Upper lobe of left lung (tissue), 6 donors: ENCODE data around the gene RHOB. TPM values are rescaled to one million over a fixed set of nuclear protein-coding genes. Genes with fewer than 3 reads are reported as not detected.

Source experiments
- ATAC-seq, 2 donors: fragments of 200-7000 bp; cut with Tn5 transposase; one replicate each; pipeline ENCODE4 v1.9.1; 2022; ENCODE audit warnings: mild to moderate bottlenecking in 2 of 2, moderate library complexity in 2 of 2; ENCODE audit not compliant: low FRiP score in 2 of 2
- DNase-seq, 2 donors: peaks; one replicate each; pipeline ENCODE4 v3.0.0-alpha.2; 2019 to 2020
- H3K27ac ChIP-seq, 4 donors: fragments of 200-600 bp; sonication (generic); one replicate each; pipeline ENCODE4 v1.5.1; 2016 to 2019
- H3K27me3 ChIP-seq, 4 donors: fragments of 200-600 bp; sonication (generic); one replicate each; pipeline ENCODE4 v1.5.1; 2017 to 2019
- H3K36me3 ChIP-seq, 4 donors: fragments of 200-600 bp; sonication (generic); one replicate each; pipeline ENCODE4 v1.5.1; 2016 to 2019
- H3K4me1 ChIP-seq, 4 donors: fragments of 200-600 bp; sonication (generic); one replicate each; pipeline ENCODE4 v1.5.1; 2018 to 2019
- H3K4me3 ChIP-seq, 4 donors: fragments of 200-600 bp; sonication (generic); one replicate each; pipeline ENCODE4 v1.5.1; 2017 to 2019; ENCODE audit warnings: mild to moderate bottlenecking in 2 of 4, moderate library complexity in 1 of 4
- H3K9me3 ChIP-seq, 4 donors: fragments of 200-600 bp; sonication (generic); one replicate each; pipeline ENCODE4 v1.5.1; 2018 to 2019
- CTCF ChIP-seq, 6 experiments: fragments of 450-650 bp in 4 of 6; fragments of 200-600 bp in 2 of 6; sonication (generic) in 2 of 6; IDR thresholded peaks; one replicate each; pipeline ENCODE4 v1.5.1; 2016 to 2019; ENCODE audit warnings: antibody characterized with exemption in 6 of 6
- EP300 ChIP-seq, 4 donors: sonication (generic); formaldehyde crosslinking; IDR thresholded peaks; one replicate each; pipeline ENCODE4 v1.5.1; 2017; ENCODE audit warnings: antibody characterized with exemption in 4 of 4, control low read depth in 2 of 4
- POLR2A ChIP-seq, 4 donors: fragments of 450-650 bp; IDR thresholded peaks; one replicate each; pipeline ENCODE4 v1.5.1; 2016 to 2017; ENCODE audit warnings: antibody characterized with exemption in 4 of 4, mild to moderate bottlenecking in 2 of 4
- POLR2AphosphoS5 ChIP-seq, 2 donors: sonication (generic); formaldehyde crosslinking; IDR thresholded peaks; one replicate each; pipeline ENCODE4 v1.5.1; 2017; ENCODE audit warnings: antibody characterized with exemption in 2 of 2
- WGBS, 2 donors: methylation state at CpG; one replicate each; pipeline ENCODE4 v1.1.5; 2017 to 2018; 5-methylcytosine and 5-hydroxymethylcytosine counted together
- total RNA-seq, 6 donors: library from RNA; depleted of rRNA in 4 of 6; stranded (reverse); fragments of >200 nt in 4 of 6; gene quantifications; one replicate each; pipeline versions ENCODE4 v1.1.0 to v1.2.1, GENCODE V29; 2016 to 2021
- donor health status: DM: no; HTN: no; CAD: no; lungs with moderate emphysema.
- donor health status: DM: no; HTN: yes; CAD: no; lungs with severe emphysema.

The RHOB gene
- total RNA-seq, 6 donors from 2014 or later, result 193 to 583 (median 336) TPM

- H3K36me3 ChIP-seq, result no peaks in the 10 kb centered on the region
- H3K9me3 ChIP-seq, result no peaks in the 10 kb centered on the region
- 78 to 82% methylated on average over 3 of the region's 3 CpGs for WGBS, 2 donors
- H3K27me3 ChIP-seq, result no peaks in the 10 kb centered on the region
- H3K27ac ChIP-seq, result peak overlapping the region in 2 of 4 donors; percentile 69 to 79
- ATAC-seq (no peak), DNase-seq (no peak)
- H3K4me3 ChIP-seq, result no peak overlapping the region
- peaks cover 23 to 32% (median 26%) of the 10 kb centered on the region in 4 donors for H3K4me1 ChIP-seq
- TF ChIP-seq EP300 (IDR thresholded peaks at IDR 0.05) (no peak), POLR2A (IDR thresholded peaks at IDR 0.05) (no peak), POLR2AphosphoS5 (IDR thresholded peaks at IDR 0.05) (no peak), CTCF (IDR thresholded peaks at IDR 0.05) (no peak)
These were observed 28.4 kb upstream of the RHOB start for GRCh38 chr2:20418519-20418918.

GRCh38 chr2:20419007-20419576 lies 27.8 kb upstream of the RHOB start:
- peaks cover 29 to 38% (median 32%) of the 10 kb centered on the region in 4 donors for H3K4me1 ChIP-seq
- H3K9me3 ChIP-seq, result no peaks in the 10 kb centered on the region
- H3K27me3 ChIP-seq, result no peaks in the 10 kb centered on the region
- DNase-seq (peak in 1 of 2 donors; percentile 38), ATAC-seq (peak; percentile 37 to 63)
- no peak overlapping the region for H3K4me3 ChIP-seq
- peak in 1 of 2 donors; percentile 33 for TF ChIP-seq POLR2AphosphoS5 (IDR thresholded peaks at IDR 0.05)
- TF ChIP-seq CTCF (IDR thresholded peaks at IDR 0.05), result no peak
- 60 to 65% methylated on average over 8 of the region's 8 CpGs for WGBS, 2 donors
- H3K27ac ChIP-seq, result peak overlapping the region in 3 of 4 donors; percentile 51 to 79 (median 69)
- H3K36me3 ChIP-seq, result no peaks in the 10 kb centered on the region

GRCh38 chr2:20419752-20420151 lies 27.1 kb upstream of the RHOB start:
- no peak overlapping the region for H3K4me3 ChIP-seq
- peak in 1 of 2 donors; percentile 1 for DNase-seq
- WGBS, 2 donors, result 82 to 84% methylated on average over 7 to 9 of the region's 9 CpGs
- no peaks in the 10 kb centered on the region for H3K36me3 ChIP-seq
- no peaks in the 10 kb centered on the region for H3K27me3 ChIP-seq
- no peaks in the 10 kb centered on the region for H3K9me3 ChIP-seq
- ATAC-seq, result no peak
- TF ChIP-seq POLR2AphosphoS5 (IDR thresholded peaks at IDR 0.05) (no peak), CTCF (IDR thresholded peaks at IDR 0.05) (no peak), POLR2A (IDR thresholded peaks at IDR 0.05) (no peak), EP300 (IDR thresholded peaks at IDR 0.05) (no peak)
- H3K27ac ChIP-seq, result peak overlapping the region in 3 of 4 donors; percentile 51 to 79 (median 69)
- peaks cover 36 to 45% (median 39%) of the 10 kb centered on the region in 4 donors for H3K4me1 ChIP-seq

- peak overlapping the region in 3 of 4 donors; percentile 64 to 89 (median 74) for H3K27ac ChIP-seq
- H3K4me1 ChIP-seq, result peaks cover 46 to 52% (median 51%) of the 10 kb centered on the region in 4 donors
- peak in 1 of 2 donors; percentile 20 for DNase-seq
- no peak for TF ChIP-seq CTCF (IDR thresholded peaks at IDR 0.05)
- TF ChIP-seq POLR2AphosphoS5 (IDR thresholded peaks at IDR 0.05), result no peak
- TF ChIP-seq POLR2A (IDR thresholded peaks at IDR 0.05), result no peak
- TF ChIP-seq EP300 (IDR thresholded peaks at IDR 0.05), result no peak
- H3K36me3 ChIP-seq, result no peaks in the 10 kb centered on the region
- H3K27me3 ChIP-seq, result no peaks in the 10 kb centered on the region
- ATAC-seq, result peak in 1 of 2 donors; percentile 4
- WGBS, 2 donors, result 79 to 87% methylated on average over 12 to 13 of the region's 14 CpGs
- no peak overlapping the region for H3K4me3 ChIP-seq
- no peaks in the 10 kb centered on the region for H3K9me3 ChIP-seq
These were observed 25.4 kb upstream of the RHOB start for GRCh38 chr2:20421336-20421987.
